Naive thymus-derived CD8-positive, alpha-beta T cell (primary cell): ENCODE results near the gene PRM1. TPM values are rescaled to one million over a fixed set of nuclear protein-coding genes. Genes with fewer than 3 reads are reported as not detected.

Experiments used
- ATAC-seq, 2 donors: fragments of 150-1000 bp; cut with Tn5 transposase in 1 of 2; sonication (Bioruptor Pico), chemical (Tn5 transposase) in 1 of 2; 1 replicate in 1 of 2; 2 replicates in 1 of 2; pipeline ENCODE4 v1.10.0; 2021; ENCODE audit warnings: mild to moderate bottlenecking in 2 of 2, moderate library complexity in 2 of 2
- POLR2A ChIA-PET: fragments of 350-600 bp; sonication (Branson Sonifier 250); formaldehyde crosslinking; loops from one replicate; lab custom pipeline; 2021; ENCODE audit warnings: antibody characterized with exemption; lab: Charles Lee
- DNase-seq, 10 donors: peaks; one replicate each; pipeline versions ENCODE4 v3.0.0 to v3.0.0-alpha.2; 2020 to 2022
- H3K27ac Mint-ChIP-seq, 10 donors: one replicate each; pipeline ENCODE4 v1.8.0; 2020 to 2022; ENCODE audit warnings: mild to moderate bottlenecking in 10 of 10, mixed read lengths in 10 of 10, moderate library complexity in 4 of 10, inconsistent platforms in 1 of 10
- H3K27me3 Mint-ChIP-seq, 5 donors: one replicate each; pipeline ENCODE4 v1.8.0; 2021 to 2022; ENCODE audit warnings: mixed read lengths in 5 of 5
- H3K36me3 Mint-ChIP-seq, 3 donors: one replicate each; pipeline ENCODE4 v1.8.0; 2020 to 2022; ENCODE audit warnings: mixed read lengths in 3 of 3, mild to moderate bottlenecking in 2 of 3, inconsistent platforms in 1 of 3
- H3K4me1 Mint-ChIP-seq, 4 donors: one replicate each; pipeline ENCODE4 v1.8.0; 2021 to 2022; ENCODE audit warnings: mixed read lengths in 4 of 4
- H3K4me3 Mint-ChIP-seq, 10 donors: one replicate each; pipeline ENCODE4 v1.8.0; 2020 to 2022; ENCODE audit warnings: mild to moderate bottlenecking in 10 of 10, mixed read lengths in 10 of 10, moderate library complexity in 6 of 10, inconsistent platforms in 1 of 10
- H3K9me3 Mint-ChIP-seq, 9 donors: one replicate each; pipeline ENCODE4 v1.8.0; 2020 to 2022; ENCODE audit warnings: mixed read lengths in 9 of 9, mild to moderate bottlenecking in 3 of 9, inconsistent platforms in 1 of 9, moderate library complexity in 1 of 9
- polyA plus RNA-seq, 3 donors: library from polyadenylated mRNA; unstranded; fragments of 300-500 nt; fragmentation: Illumina TruSeq; gene quantifications; one replicate each; pipeline ENCODE4 v1.2.3, GENCODE V29; 2021
- total RNA-seq, 8 experiments: library from RNA in 2 of 8; stranded (reverse) in 2 of 8; gene quantifications; one replicate each; pipeline ENCODE4 v1.2.3 and lab custom pipeline; 2021 to 2026

Gene PRM1
- total and polyA plus RNA-seq, 5 experiments from 2014 or later, result not detected

- no peak overlapping the region for H3K4me3 Mint-ChIP-seq
- ATAC-seq, result no peak
- no peaks in the 10 kb centered on the region for H3K27me3 Mint-ChIP-seq
- no peaks in the 10 kb centered on the region for H3K36me3 Mint-ChIP-seq
- peaks cover 0 to 2% (median 2%) of the 10 kb centered on the region in 4 donors for H3K4me1 Mint-ChIP-seq
- POLR2A ChIA-PET, result interaction anchor here (0.8 to 1.0 kb wide), 2 partner anchors 18 to 20 kb away, joined by 3 to 4 read pairs; partner anchors contain the start of gene SOCS1
- peak in 1 of 10 donors; percentile 18 for DNase-seq
- H3K9me3 Mint-ChIP-seq, result no peaks in the 10 kb centered on the region
- H3K27ac Mint-ChIP-seq, result no peak overlapping the region
These were observed 7.3 kb downstream of the PRM1 start for GRCh38 chr16:11273721-11274324.

- Mint-ChIP-seq H3K27me3 (no peaks in the 10 kb centered on the region), H3K9me3 (peaks cover 0 to 2% (median 0%) of the 10 kb centered on the region in 9 donors), H3K4me1 (peaks cover 0 to 2% (median under 1%) of the 10 kb centered on the region in 4 donors), H3K36me3 (no peaks in the 10 kb centered on the region), H3K4me3 (no peak within 1 kb of the TSS), H3K27ac (peak within 1 kb of the TSS in 2 of 10 donors; percentile 12 to 21)
- POLR2A ChIA-PET, result interaction anchor here (0.8 kb wide), 1 partner anchor 21 kb away, joined by 4 read pairs; no protein-coding TSS in a partner anchor
- peak in 1 of 10 donors; percentile 44 for DNase-seq
- no peak for ATAC-seq
These were observed 8.0 kb downstream of the PRM1 start, which contains the start of gene PRM3 for GRCh38 chr16:11272921-11273720. Gene PRM3 (minus strand): TSS chr16:11273629. CDS start chr16:11273595, 34 bp downstream.

- no peak for ATAC-seq
- Mint-ChIP-seq H3K9me3 (peaks cover 0 to 2% (median 0%) of the 10 kb centered on the region in 9 donors), H3K4me3 (no peak overlapping the region), H3K4me1 (peaks cover 0 to 2% (median under 1%) of the 10 kb centered on the region in 4 donors), H3K27ac (peak overlapping the region in 2 of 10 donors; percentile 21 to 60), H3K36me3 (no peaks in the 10 kb centered on the region), H3K27me3 (no peaks in the 10 kb centered on the region)
- peak in 1 of 10 donors; percentile 53 for DNase-seq
- POLR2A ChIA-PET, result interaction anchor here (0.6 kb wide), 1 partner anchor 19 kb away, joined by 3 read pairs; no protein-coding TSS in a partner anchor
These were observed 8.6 kb downstream of the PRM1 start for GRCh38 chr16:11272484-11272883.

DNA sequence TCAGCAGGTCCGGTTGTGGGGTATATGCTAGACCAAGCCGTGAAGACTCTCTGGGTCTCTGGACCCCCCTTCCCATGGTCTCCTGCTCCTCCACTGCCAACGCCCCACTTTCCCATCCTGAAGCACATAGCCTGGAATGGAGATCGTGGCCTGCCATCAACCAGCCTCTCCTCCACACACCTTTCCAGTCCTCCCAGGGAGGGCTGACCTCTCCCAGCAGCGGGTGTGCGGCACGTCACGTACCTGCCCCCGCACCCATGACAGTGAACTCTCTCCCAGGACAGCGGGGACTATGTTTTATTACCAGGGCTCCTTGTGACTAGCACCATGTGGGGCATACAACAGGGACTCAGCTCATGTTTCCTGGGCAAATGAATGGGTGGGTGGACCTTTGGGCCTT lies 9.5 kb downstream of the PRM1 start:
- Mint-ChIP-seq H3K4me1 (peaks cover 0 to 2% (median 0%) of the 10 kb centered on the region in 4 donors), H3K9me3 (peaks cover 0 to 2% (median 0%) of the 10 kb centered on the region in 9 donors), H3K36me3 (no peaks in the 10 kb centered on the region), H3K4me3 (no peak overlapping the region), H3K27ac (no peak overlapping the region), H3K27me3 (no peaks in the 10 kb centered on the region)
- POLR2A ChIA-PET, result no interaction called here
- DNase-seq (no peak), ATAC-seq (no peak)

DNA sequence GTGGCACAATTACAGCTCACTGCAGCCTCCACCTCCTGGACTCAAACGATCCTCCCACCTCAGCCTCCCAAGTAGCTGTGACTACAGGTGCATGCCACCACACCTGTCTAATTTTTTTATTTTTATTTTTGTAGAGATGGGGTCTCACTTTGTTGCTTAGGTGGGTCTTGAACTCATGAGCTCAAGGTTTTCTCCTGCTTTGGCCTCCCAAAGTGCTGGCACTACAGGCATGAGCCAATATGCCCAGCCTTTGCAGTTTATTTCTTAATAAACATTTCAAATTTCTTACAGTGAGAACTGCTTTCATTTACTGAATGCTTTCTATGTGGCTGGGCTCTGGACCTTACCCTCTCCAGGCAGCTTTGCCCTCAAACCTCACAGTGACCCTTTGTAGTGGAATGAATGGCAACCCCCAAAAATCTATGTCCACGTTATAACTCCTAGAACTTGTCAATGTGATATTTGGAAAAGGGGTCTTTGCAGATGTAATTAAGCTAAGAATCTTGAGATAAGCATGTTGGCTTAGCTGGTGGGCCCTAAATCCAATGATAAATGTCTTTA lies 10.4 kb downstream of the PRM1 start:
- Mint-ChIP-seq H3K9me3 (peaks cover 0 to 2% (median 0%) of the 10 kb centered on the region in 9 donors), H3K36me3 (no peaks in the 10 kb centered on the region), H3K27me3 (no peaks in the 10 kb centered on the region), H3K4me3 (no peak overlapping the region), H3K27ac (peak overlapping the region in 1 of 10 donors; percentile 1), H3K4me1 (peaks cover 0 to 2% (median 0%) of the 10 kb centered on the region in 4 donors)
- ATAC-seq (no peak), DNase-seq (no peak)
- POLR2A ChIA-PET, result no interaction called here

DNA sequence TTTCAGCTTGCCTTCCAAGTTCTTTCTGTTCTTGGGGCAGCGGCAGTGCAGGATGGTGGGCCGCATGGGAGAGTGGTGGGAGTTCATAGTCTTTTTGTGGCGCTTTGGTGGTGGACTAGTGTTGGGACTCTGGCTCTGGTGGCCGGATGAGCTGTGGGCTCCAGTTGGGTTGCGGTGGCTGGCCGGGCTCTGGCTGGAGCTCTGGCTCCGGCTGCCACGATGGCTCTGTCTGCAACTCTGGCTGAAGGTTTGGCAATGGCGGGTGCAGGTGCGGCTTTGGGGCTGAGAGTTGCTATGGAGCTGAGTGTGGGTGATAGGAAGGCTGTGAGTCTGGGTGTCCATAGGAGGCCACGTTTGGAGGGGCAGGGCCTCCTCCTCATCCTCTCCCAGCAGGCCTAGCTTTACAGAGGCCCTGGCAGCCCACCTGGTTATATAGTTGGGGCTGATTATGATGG lies 12.2 kb downstream of the PRM1 start, which contains the start of gene TNP2:
TNP2 (minus strand) TSS at position 405 of the 455 bp plus-strand sequence; CDS start at position 342, 63 bp downstream.
- Mint-ChIP-seq H3K4me3 (no peak within 1 kb of the TSS), H3K9me3 (peaks cover 0 to 2% (median 0%) of the 10 kb centered on the region in 9 donors), H3K27me3 (no peaks in the 10 kb centered on the region), H3K27ac (peak within 1 kb of the TSS in 4 of 10 donors; percentile 1 to 50 (median 39)), H3K36me3 (no peaks in the 10 kb centered on the region), H3K4me1 (peaks cover 1 to 14% (median 9%) of the 10 kb centered on the region in 4 donors)
- ATAC-seq, result no peak
- POLR2A ChIA-PET, result interaction anchor here (0.9 to 1.0 kb wide), 3 partner anchors 13 to 86 kb away, joined by 3 read pairs; partner anchors contain the start of gene SOCS1
- DNase-seq, result no peak

DNA sequence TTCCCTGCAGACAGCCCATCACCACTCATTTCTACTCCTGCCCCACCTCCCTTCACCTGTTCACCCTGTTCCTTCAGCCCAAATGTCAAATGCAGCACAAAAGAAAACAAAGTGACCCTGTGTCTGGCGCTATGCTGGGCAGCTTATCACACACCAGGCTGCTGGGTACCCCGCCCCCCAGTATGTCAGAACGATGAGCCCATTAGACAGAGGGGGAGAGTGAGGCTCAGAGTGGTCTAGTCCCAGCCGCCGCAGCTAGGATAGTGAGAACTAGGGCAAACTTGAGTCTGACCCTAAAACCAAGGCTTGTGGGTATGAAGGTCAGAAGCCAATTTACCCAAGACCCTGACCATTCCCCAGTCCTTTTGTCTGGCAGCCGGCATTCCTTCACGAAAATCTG lies 16.0 kb downstream of the PRM1 start:
- Mint-ChIP-seq H3K4me3 (no peak overlapping the region), H3K9me3 (peaks cover 0 to 2% (median 0%) of the 10 kb centered on the region in 9 donors), H3K27ac (peak overlapping the region in 6 of 10 donors; percentile 35 to 92 (median 88)), H3K27me3 (no peaks in the 10 kb centered on the region), H3K36me3 (no peaks in the 10 kb centered on the region), H3K4me1 (peaks cover 14 to 28% (median 25%) of the 10 kb centered on the region in 4 donors)
- ATAC-seq (no peak), DNase-seq (no peak)
- POLR2A ChIA-PET, result interaction anchor here (0.6 to 4.2 kb wide), 3 partner anchors 10 to 298 kb away, joined by 4 to 27 read pairs (median 24); partner anchors contain the start of gene SOCS1

DNA sequence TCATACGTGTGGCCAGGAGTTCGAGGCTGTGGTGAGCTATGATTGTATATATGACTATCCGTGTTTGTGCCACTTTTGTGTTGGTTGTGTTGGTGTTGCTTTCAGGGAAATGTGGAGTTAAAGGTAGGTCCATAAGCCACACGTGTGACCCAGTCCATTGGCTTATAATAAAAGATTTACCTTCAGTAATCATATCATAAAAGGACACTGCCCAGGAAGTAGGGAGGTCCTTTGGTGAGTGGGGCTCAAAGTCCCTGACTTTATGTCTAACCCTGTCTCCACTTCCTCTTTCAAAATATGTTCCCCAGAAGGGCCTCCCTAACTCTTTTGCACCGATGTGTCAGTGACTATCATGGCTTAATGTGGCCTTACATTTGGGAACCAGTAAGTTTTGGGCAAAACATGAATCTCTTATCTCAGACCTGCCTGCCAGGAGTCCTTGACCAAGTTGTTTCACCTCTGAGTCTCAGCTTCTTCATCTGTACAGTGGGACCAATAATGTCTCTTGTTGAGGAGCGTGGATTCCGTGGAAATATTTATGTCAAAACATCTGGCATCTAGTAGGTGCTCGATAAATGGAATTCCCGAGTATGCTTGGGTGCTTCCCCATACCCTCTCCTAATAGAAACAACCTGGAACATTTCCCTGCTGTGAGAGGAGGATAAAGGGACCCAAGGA lies 16.8 kb downstream of the PRM1 start:
- no peaks in the 10 kb centered on the region for H3K36me3 Mint-ChIP-seq
- no peaks in the 10 kb centered on the region for H3K27me3 Mint-ChIP-seq
- DNase-seq (no peak), ATAC-seq (peak; percentile 11 to 33)
- POLR2A ChIA-PET, result interaction anchor here (0.6 to 4.2 kb wide), 4 partner anchors 9 to 299 kb away, joined by 4 to 27 read pairs (median 14); partner anchors contain the start of gene SOCS1
- peak overlapping the region in 9 of 10 donors; percentile 52 to 83 (median 68) for H3K4me3 Mint-ChIP-seq
- H3K27ac Mint-ChIP-seq, result peak overlapping the region; percentile 80 to 94 (median 91)
- peaks cover 0 to 2% (median 0%) of the 10 kb centered on the region in 9 donors for H3K9me3 Mint-ChIP-seq
- peaks cover 18 to 30% (median 28%) of the 10 kb centered on the region in 4 donors for H3K4me1 Mint-ChIP-seq

DNA sequence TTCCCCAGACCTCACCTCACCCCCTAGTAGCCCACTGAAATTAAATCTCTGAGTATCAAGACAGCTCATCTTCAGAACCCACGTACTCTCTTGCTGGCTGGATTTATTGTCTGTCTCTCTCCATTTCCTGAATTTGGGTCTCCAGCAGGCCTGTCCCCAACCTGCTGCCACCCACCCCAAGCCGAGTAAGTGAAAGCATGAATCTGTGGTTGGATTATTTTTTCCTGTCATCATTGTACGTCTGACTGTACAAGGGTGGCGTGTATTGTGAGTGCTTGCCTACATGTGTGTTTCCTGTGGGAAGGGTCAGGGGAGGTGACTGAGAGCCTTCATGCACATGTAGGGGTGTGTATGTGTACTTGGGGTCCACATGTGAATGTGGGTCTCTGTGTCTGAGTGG lies 17.4 kb downstream of the PRM1 start:
- DNase-seq (peak in 7 of 10 donors; percentile 12 to 82 (median 67)), ATAC-seq (peak; percentile 89 to 90)
- peaks cover 0 to 2% (median 0%) of the 10 kb centered on the region in 9 donors for H3K9me3 Mint-ChIP-seq
- peaks cover 19 to 35% (median 34%) of the 10 kb centered on the region in 4 donors for H3K4me1 Mint-ChIP-seq
- H3K27me3 Mint-ChIP-seq, result no peaks in the 10 kb centered on the region
- H3K36me3 Mint-ChIP-seq, result no peaks in the 10 kb centered on the region
- POLR2A ChIA-PET, result interaction anchor here (1.2 to 4.2 kb wide), 4 partner anchors 8 to 39 kb away, joined by 4 to 27 read pairs (median 14); partner anchors contain the start of gene SOCS1
- peak overlapping the region; percentile 80 to 94 (median 91) for H3K27ac Mint-ChIP-seq
- peak overlapping the region in 9 of 10 donors; percentile 52 to 83 (median 68) for H3K4me3 Mint-ChIP-seq

DNA sequence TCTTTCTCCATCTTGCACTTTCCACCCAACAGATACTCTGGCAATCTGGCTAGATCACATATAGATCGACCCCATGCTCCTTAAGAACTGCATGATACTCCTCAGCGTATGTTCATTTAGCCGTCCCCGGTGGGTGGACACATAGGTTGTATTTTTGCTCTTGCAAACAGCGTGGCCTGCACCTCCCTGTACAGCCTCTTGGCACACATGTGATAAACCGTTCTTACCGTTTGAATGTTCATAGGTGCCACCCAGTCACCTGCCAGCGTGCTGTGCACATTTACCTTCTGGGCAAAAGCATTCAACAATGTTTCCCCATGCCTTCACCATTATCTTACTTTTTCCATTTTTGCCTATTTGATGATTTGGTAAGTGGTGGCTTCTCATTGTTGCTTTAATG lies 18.2 kb downstream of the PRM1 start:
- Mint-ChIP-seq H3K4me1 (peaks cover 22 to 42% (median 41%) of the 10 kb centered on the region in 4 donors), H3K27ac (peak overlapping the region in 9 of 10 donors; percentile 29 to 94 (median 90)), H3K27me3 (no peaks in the 10 kb centered on the region), H3K36me3 (no peaks in the 10 kb centered on the region), H3K9me3 (no peaks in the 10 kb centered on the region), H3K4me3 (peak overlapping the region in 2 of 10 donors; percentile 19 to 56)
- DNase-seq (no peak), ATAC-seq (no peak)
- POLR2A ChIA-PET, result interaction anchor here (0.6 to 4.2 kb wide), 5 partner anchors 8 to 555 kb away, joined by 4 to 27 read pairs (median 5); partner anchors contain the start of gene SOCS1

DNA sequence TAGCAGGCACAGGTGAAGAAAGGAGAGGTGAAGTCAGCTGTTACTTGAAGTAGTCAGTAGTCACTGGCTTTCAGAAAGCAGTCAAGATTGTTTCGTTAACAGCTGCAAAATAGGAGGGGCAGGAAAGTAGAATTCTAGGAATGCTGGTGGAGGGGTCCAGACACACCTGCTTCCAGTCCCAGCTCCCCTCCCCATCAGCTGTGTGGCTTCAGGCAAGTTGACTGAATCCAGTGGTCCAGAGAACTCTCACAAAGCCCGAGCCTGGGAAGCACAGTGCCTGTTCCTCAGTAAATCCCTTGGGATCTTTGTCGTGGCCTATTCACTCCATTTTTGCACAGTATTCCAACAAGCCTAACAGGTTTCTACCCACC lies 20.5 kb downstream of the PRM1 start:
- H3K27ac Mint-ChIP-seq, result peak overlapping the region in 5 of 10 donors; percentile 26 to 82 (median 65)
- no peak for DNase-seq
- POLR2A ChIA-PET, result interaction anchor here (0.8 to 7.7 kb wide), 3 partner anchors 27 to 93 kb away, joined by 3 to 107 read pairs (median 4); no protein-coding TSS in a partner anchor

More for the DNA sequence above, 20.5 kb downstream of the PRM1 start:
- Mint-ChIP-seq H3K4me3 (no peak overlapping the region), H3K4me1 (peaks cover 28 to 55% (median 52%) of the 10 kb centered on the region in 4 donors), H3K9me3 (no peaks in the 10 kb centered on the region), H3K36me3 (no peaks in the 10 kb centered on the region), H3K27me3 (no peaks in the 10 kb centered on the region)
- no peak for ATAC-seq
